Measurements from ENCODE around the gene KCNK3.

The KCNK3 gene

GRCh38 chr2:26721115-26722032 lies 28.9 kb downstream of the KCNK3 start:
- H2AFZ ChIP-seq (ENCODE audit: low read depth, low read length) = no peak overlapping the region
- no peak overlapping the region for H3K27ac ChIP-seq (ENCODE audit: low read length)
- H3K79me2 ChIP-seq (ENCODE audit: low read length) = no peaks in the 10 kb centered on the region
- no peak overlapping the region for H3K4me3 ChIP-seq (ENCODE audit: low read length)
- H3K4me2 ChIP-seq (ENCODE audit: low read length) = no peak overlapping the region
- no peaks in the 10 kb centered on the region for H3K4me1 ChIP-seq (ENCODE audit: low read length)
- no peaks in the 10 kb centered on the region for H3K9me3 ChIP-seq (ENCODE audit: insufficient read depth, low read length)
- TF ChIP-seq EZH2phosphoT487 (IDR thresholded peaks at IDR 0.05; ENCODE audit: low read depth) = no peak
- H3K27me3 ChIP-seq (ENCODE audit: low read depth, low read length) = no peaks in the 10 kb centered on the region
- no peaks in the 10 kb centered on the region for H3K36me3 ChIP-seq (replicated peaks; ENCODE audit: low read depth, low read length)
- no peaks in the 10 kb centered on the region for H4K20me1 ChIP-seq (ENCODE audit: insufficient read depth, low read length)
- H3K9ac ChIP-seq (ENCODE audit: low read length) = no peak overlapping the region

GRCh38 chr2:26722328-26722727 lies 29.8 kb downstream of the KCNK3 start:
- Histone ChIP-seq H3K4me2 (ENCODE audit: low read length) (no peak overlapping the region), H3K4me1 (ENCODE audit: low read length) (no peaks in the 10 kb centered on the region), H3K27ac (ENCODE audit: low read length) (no peak overlapping the region)

GRCh38 chr2:26722911-26723310 lies 30.4 kb downstream of the KCNK3 start:
- Histone ChIP-seq H3K27ac (ENCODE audit: low read length) (no peak overlapping the region), H3K79me2 (ENCODE audit: low read length) (no peaks in the 10 kb centered on the region), H3K4me1 (ENCODE audit: low read length) (no peaks in the 10 kb centered on the region), H3K27me3 (ENCODE audit: low read depth, low read length) (no peaks in the 10 kb centered on the region), H3K4me3 (ENCODE audit: low read length) (no peak overlapping the region), H3K4me2 (ENCODE audit: low read length) (no peak overlapping the region), H3K9ac (ENCODE audit: low read length) (no peak overlapping the region), H4K20me1 (ENCODE audit: insufficient read depth, low read length) (no peaks in the 10 kb centered on the region), H3K9me3 (ENCODE audit: insufficient read depth, low read length) (no peaks in the 10 kb centered on the region), H3K36me3 (replicated peaks; ENCODE audit: low read depth, low read length) (no peaks in the 10 kb centered on the region), H2AFZ (ENCODE audit: low read depth, low read length) (no peak overlapping the region)
- TF ChIP-seq EZH2phosphoT487 (IDR thresholded peaks at IDR 0.05; ENCODE audit: low read depth) (no peak), CTCF (IDR thresholded peaks at IDR 0.05; ENCODE audit: low read depth, low read length) (no peak)

More at GRCh38 chr2:26722328-26722727, 29.8 kb downstream of the KCNK3 start:
- no peaks in the 10 kb centered on the region for H4K20me1 ChIP-seq (ENCODE audit: insufficient read depth, low read length)
- no peaks in the 10 kb centered on the region for H3K36me3 ChIP-seq (replicated peaks; ENCODE audit: low read depth, low read length)
- no peak overlapping the region for H2AFZ ChIP-seq (ENCODE audit: low read depth, low read length)
- H3K27me3 ChIP-seq (ENCODE audit: low read depth, low read length) = no peaks in the 10 kb centered on the region
- H3K79me2 ChIP-seq (ENCODE audit: low read length) = no peaks in the 10 kb centered on the region
- H3K4me3 ChIP-seq (ENCODE audit: low read length) = no peak overlapping the region
- no peak for TF ChIP-seq EZH2phosphoT487 (IDR thresholded peaks at IDR 0.05; ENCODE audit: low read depth)
- no peak for TF ChIP-seq CTCF (IDR thresholded peaks at IDR 0.05; ENCODE audit: low read depth, low read length)
- no peak overlapping the region for H3K9ac ChIP-seq (ENCODE audit: low read length)
- H3K9me3 ChIP-seq (ENCODE audit: insufficient read depth, low read length) = no peaks in the 10 kb centered on the region

- H3K9ac ChIP-seq (ENCODE audit: low read length) = no peak overlapping the region
- no peaks in the 10 kb centered on the region for H3K4me1 ChIP-seq (ENCODE audit: low read length)
- H3K4me2 ChIP-seq (ENCODE audit: low read length) = no peak overlapping the region
Observed at GRCh38 chr2:26723475-26723874, 31.0 kb downstream of the KCNK3 start.

More at GRCh38 chr2:26723475-26723874, 31.0 kb downstream of the KCNK3 start:
- H4K20me1 ChIP-seq (ENCODE audit: insufficient read depth, low read length) = no peaks in the 10 kb centered on the region
- no peaks in the 10 kb centered on the region for H3K27me3 ChIP-seq (ENCODE audit: low read depth, low read length)
- no peaks in the 10 kb centered on the region for H3K9me3 ChIP-seq (ENCODE audit: insufficient read depth, low read length)
- no peaks in the 10 kb centered on the region for H3K79me2 ChIP-seq (ENCODE audit: low read length)
- TF ChIP-seq EZH2phosphoT487 (IDR thresholded peaks at IDR 0.05; ENCODE audit: low read depth) (no peak), CTCF (IDR thresholded peaks at IDR 0.05; ENCODE audit: low read depth, low read length) (no peak)
- no peak overlapping the region for H2AFZ ChIP-seq (ENCODE audit: low read depth, low read length)
- no peaks in the 10 kb centered on the region for H3K36me3 ChIP-seq (replicated peaks; ENCODE audit: low read depth, low read length)
- no peak overlapping the region for H3K27ac ChIP-seq (ENCODE audit: low read length)
- H3K4me3 ChIP-seq (ENCODE audit: low read length) = no peak overlapping the region

Measured in OCI-LY3 (cell line).